Fibroblast of skin of left quadriceps (primary cell): ENCODE data around the gene PEX26.
A peak's percentile ranks its signal among the peaks of the same experiment; 100 is the strongest.
"Not testable (repeated sequence)": the region's sequence is repeated elsewhere in the genome, so short reads cannot be mapped to it uniquely, and the experiment has no call there.

Experiments used
- DNase-seq, 2 experiments: peaks; one replicate each; pipeline ENCODE4 v3.0.0-alpha.2; 2013; ENCODE audit warnings: low read depth in 2 of 2

Gene PEX26

GRCh38 chr22:18096823-18097222 is 19.0 kb downstream of the PEX26 start:
- no peak for DNase-seq

DNA sequence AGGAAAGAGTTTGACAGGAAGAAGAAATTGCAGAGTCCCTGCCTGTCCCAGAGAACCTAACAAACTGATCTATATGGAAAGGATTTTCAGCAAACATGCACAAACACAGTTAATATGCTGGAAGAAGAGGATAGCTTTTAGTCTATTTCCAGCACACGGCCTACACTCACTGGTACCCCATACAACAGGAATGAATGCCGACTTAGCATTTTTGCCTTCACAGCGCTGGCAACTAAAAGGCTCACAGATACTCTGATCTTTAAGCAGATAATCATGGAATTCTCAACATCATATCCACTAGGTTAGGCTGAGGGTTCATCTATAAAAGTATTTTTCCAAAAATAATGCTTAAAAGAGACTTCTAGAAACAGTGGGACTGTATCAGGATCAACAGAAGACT is 23.0 kb downstream of the PEX26 start:
- no peak for DNase-seq

GRCh38 chr22:18101536-18101935 is 23.7 kb downstream of the PEX26 start:
- DNase-seq = no peak

DNA sequence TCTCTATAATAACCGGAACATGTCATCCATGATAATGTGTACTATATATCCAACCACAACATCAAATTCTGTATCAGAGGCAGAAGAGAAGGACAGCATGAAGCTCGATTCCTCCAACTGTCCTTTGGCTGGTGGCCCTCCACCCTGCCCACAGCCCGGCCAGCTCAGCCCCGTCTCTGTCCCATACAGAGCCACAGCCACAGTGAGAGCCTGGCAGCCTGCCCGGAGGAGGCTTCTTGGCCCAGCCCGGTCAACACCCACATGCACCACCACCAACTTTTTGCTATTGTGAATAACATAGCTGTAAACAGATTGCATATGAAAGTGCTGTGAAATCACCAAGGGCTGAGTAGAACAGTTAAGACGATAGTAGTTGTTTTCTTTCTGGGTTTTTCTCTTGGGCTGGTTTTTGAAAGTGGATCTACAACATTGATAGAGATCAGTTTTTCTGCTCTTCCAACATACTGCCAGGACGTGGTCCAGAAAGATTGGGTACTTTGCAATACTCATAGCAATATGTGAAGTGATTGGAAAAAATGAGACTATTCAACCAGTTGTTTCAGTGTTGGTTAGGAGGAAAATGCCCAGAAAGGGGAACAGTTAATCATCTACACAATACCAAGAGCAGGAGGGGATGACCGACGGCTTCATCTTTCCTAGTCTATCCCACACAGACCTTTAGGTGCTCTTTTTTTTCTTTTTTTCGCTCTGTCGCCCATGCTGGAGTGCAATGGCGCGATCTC is 25.9 kb downstream of the PEX26 start:
- DNase-seq = no peak

DNA sequence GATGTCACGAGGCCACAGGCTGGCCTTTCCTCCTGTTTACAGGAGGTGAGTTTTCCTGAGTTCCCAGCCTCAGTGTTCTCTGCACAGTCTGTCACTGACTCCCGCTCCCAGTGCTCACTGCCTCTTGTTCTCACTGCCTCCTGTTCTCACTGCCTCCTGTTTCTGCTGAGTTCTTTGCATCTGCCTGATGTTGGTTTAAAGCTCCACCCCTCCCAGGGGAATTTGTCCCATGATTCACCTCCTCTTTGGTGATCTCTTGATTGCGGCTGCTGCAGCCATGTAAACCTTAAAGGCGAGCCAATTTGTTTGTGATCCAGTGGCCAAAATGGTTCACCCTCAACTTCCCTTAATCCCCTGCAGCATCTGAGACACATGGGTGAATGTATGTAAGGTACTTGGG is 26.8 kb downstream of the PEX26 start:
- peak; percentile 1 to 11 for DNase-seq

DNA sequence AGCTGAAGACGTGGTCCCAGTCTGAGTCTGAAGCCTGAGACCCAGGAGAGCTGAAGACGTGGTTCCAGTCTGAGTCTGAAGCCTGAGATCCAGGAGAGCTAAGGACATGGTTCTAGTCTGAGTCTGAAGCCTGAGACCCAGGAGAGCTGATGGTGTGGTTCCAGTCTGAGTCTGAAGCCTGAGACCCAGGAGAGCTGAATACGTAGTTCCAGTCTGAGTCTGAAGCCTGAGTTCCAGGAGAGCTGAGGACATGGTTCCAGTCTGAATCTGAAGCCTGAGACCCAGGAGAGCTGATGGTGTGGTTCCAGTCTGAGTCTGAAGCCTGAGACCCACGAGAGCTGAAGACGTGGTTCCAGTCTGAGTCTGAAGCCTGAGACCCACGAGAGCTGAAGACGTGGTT is 28.2 kb downstream of the PEX26 start:
- DNase-seq = not testable (repeated sequence)

GRCh38 chr22:18106550-18107341 is 29.0 kb downstream of the PEX26 start:
- DNase-seq = not testable (repeated sequence)

DNA sequence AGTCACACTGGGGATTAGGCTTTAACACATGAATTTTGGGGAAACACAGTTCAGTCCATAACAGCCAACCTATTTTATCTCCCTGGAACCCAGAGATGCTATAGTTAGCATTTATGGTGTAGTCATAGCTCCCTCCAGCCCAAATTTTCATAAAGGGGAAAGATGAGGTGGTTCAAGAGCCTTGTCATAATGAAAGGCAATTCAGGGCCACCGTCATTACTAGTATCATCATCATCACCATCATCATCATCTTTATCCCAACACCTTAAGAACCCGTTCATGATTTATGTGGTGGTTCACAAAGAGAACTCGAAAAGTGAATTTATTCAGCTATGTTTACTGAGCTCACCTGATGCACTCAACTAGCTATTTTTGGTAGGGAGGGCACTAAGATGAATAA is 30.4 kb downstream of the PEX26 start:
- DNase-seq = no peak

DNA sequence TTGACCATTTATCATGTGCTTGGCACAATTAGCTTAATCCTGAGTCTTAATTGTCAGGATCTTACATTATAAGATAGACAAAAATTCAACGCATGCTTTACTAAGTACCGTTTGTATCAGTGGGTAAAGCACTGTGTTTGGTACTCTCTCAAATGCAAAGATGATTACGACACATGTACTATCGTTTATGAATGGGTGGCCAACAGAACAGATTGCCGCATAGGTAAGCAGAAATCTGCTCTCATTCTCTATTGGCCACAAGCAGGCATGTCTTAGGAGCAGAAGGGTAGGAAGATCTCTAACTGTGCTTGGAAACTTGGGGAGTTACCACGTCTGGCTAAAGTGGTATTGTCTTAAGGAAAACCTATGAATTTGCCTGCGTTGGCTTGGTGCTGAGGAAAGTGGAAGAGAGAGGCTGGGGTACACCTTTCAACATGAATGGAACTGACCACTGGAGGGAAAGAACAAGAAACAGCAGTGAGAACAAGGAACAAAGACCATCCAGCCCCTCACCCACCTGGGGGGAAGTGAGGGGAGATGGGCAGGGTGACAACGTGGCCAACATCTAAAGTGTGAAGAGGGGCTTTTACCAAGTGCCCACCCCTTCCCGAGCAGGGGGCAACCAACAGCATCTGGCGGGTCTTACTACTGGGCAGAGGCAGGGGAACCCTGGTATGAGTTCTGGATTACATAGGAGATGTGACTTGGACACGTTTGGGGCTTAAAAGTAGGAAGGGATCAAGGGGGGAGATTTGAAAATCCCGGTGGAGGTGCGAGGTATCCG is 31.8 kb downstream of the PEX26 start:
- DNase-seq = no peak

DNA sequence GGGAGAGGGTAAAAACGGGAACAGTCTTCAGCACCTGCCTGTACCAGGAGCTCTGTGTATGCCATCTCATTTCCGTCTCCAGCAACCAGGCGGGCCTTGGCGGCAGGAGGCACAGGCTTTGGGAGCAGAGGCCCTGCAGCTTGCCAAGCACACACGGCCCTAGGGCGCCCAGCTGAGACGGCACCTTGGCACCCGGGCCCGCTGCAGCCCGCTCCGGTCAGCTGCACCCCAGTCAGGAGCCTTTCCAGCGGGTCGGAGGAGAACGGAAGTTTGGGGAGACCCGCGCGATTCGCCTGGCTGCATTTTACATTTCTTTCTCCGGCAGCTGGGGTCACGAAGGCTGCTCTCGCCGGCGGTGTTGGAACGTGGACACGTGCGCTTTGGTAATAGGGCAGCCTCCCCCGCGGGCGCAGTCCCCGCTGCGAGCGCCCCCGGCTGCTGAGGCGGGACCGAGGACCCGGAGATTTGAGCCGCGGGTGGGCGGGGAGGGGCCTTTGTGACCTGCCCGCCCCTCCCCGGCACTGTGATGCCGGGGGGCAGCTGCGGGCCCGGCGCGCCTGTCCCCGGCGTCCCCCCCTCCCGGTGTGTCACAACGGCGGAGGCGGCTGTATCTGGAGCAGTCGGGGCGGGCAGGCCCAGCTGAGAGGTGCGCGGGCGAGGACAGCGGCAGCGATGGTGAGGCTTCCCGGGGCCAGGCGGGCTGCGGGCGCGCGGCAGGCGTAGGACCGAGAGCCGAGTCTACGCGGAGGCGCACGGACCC is 32.6 kb downstream of the PEX26 start, which contains the start of gene TUBA8:
TUBA8 (plus strand) TSS at position 616 of the 760 bp plus-strand sequence; CDS start at position 673, 57 bp downstream.
- no peak for DNase-seq

GRCh38 chr22:18110954-18111758 is 33.4 kb downstream of the PEX26 start:
- no peak for DNase-seq

GRCh38 chr22:18111759-18112330 is 34.1 kb downstream of the PEX26 start:
- DNase-seq = no peak

- no peak for DNase-seq
Measured at GRCh38 chr22:18112440-18112839, 34.6 kb downstream of the PEX26 start.

DNA sequence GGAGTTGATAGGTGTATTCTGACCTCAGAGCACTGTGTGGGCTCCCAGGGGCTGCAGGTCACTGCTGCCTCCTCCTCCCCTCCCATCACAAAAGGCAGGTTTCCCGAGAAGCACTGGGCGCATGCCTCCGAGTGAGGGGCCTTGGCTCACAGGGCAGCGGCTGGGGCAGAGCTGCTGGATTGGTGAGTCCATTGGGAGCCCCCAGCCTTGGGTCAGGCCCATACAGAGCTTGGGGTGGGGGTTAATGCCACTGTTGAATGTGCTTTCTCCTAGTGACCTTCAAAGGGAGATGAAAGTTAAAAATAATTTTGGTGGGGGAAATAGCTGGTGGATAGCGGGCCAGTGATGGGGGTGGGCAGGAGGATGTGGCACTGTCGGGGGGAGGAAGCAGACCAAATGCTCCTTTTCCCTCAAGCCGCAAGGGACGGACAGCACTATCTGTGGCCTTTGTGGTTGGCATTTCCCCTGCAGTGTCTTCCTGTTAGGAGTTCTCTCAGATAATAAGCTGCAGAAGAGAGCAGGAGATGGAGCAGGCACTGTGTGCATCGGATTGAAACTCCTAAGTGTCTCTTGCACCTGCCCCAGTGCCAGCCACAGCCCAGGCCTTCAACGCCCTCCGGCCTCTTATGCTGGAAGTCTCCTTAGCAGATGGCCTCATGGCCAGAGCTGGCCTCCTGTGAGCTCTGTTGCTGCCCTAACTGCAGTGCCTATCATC is 36.0 kb downstream of the PEX26 start:
- no peak for DNase-seq

DNA sequence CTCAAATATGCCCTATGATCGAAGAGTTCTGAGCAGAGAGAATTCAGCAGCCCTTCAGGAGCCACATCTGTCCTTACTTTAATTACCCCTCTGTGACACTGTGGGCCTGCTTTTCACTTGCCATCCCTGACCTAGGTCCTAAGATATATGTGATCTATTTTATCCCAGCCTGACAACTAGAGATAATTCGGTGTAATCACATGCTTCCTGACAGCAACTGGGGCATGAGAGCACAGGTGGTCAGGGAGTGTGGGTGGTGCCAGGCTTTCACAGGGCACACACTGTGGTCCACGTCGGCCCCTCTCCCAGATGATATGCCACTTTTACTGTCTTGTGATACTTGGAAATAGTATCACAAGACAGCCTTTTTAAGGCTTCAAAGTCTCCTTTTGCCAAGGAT is 36.7 kb downstream of the PEX26 start:
- DNase-seq = no peak

GRCh38 chr22:18114976-18115652 is 37.3 kb downstream of the PEX26 start:
- DNase-seq = no peak

- no peak for DNase-seq
Measured at GRCh38 chr22:18115906-18116371, 38.1 kb downstream of the PEX26 start.

GRCh38 chr22:18116634-18117033 is 38.8 kb downstream of the PEX26 start:
- no peak for DNase-seq

- no peak for DNase-seq
Measured at GRCh38 chr22:18118345-18118915, 40.6 kb downstream of the PEX26 start.
